Esophagus squamous epithelium (tissue), 5 donors: ENCODE measurements around the gene WDHD1. TPM values are rescaled to one million over a fixed set of nuclear protein-coding genes. Genes with fewer than 3 reads are reported as not detected.
"Not testable (repeated sequence)": the region's sequence is repeated elsewhere in the genome, so short reads cannot be mapped to it uniquely, and the experiment has no call there.

Source experiments
- DNase-seq: peaks from one replicate; lab custom pipeline; 2025; lab: John Stamatoyannopoulos, UW
- H3K27ac ChIP-seq, 4 donors: fragments of 200-600 bp; sonication (generic); one replicate each; pipeline ENCODE4 v1.5.1; 2016 to 2019; ENCODE audit warnings: mild to moderate bottlenecking in 1 of 4
- H3K27me3 ChIP-seq, 4 donors: fragments of 200-600 bp; sonication (generic); 1 replicate in 3 of 4; 2 replicates in 1 of 4; pipeline versions ENCODE4 v1.5.1 to v1.6.0; 2017 to 2021; ENCODE audit warnings: antibody characterized with exemption in 1 of 4
- H3K36me3 ChIP-seq, 3 donors: fragments of 200-600 bp; sonication (generic); one replicate each; pipeline ENCODE4 v1.5.1; 2016 to 2019
- H3K4me1 ChIP-seq, 3 donors: fragments of 200-600 bp; sonication (generic); one replicate each; pipeline ENCODE4 v1.5.1; 2017 to 2019
- H3K4me3 ChIP-seq, 4 donors: fragments of 200-600 bp; sonication (generic); 1 replicate in 3 of 4; 2 replicates in 1 of 4; pipeline ENCODE4 v1.5.1; 2016 to 2019; ENCODE audit warnings: mild to moderate bottlenecking in 2 of 4, moderate library complexity in 1 of 4
- H3K9me3 ChIP-seq, 3 donors: fragments of 200-600 bp; sonication (generic); one replicate each; pipeline ENCODE4 v1.5.1; 2016 to 2019
- CTCF ChIP-seq, 6 experiments: fragments of 450-650 bp in 4 of 6; fragments of 200-600 bp in 2 of 6; sonication (generic) in 2 of 6; IDR thresholded peaks; one replicate each; pipeline ENCODE4 v1.5.1; 2016 to 2019; ENCODE audit warnings: antibody characterized with exemption in 6 of 6, mild to moderate bottlenecking in 4 of 6, moderate library complexity in 4 of 6
- POLR2A ChIP-seq, 4 donors: fragments of 450-650 bp; IDR thresholded peaks; one replicate each; pipeline ENCODE4 v1.6.1; 2017; ENCODE audit warnings: antibody characterized with exemption in 4 of 4, mild to moderate bottlenecking in 4 of 4, moderate library complexity in 3 of 4
- WGBS, 2 donors: methylation state at CpG; one replicate each; pipeline ENCODE4 v1.1.5; 2018; 5-methylcytosine and 5-hydroxymethylcytosine counted together
- intact Hi-C: fragments of 100-400 bp; cut with DNase I; formaldehyde crosslinking; loops from one replicate; pipeline ENCODE4 v1.15.0; 2022
- total RNA-seq, 4 donors: library from RNA; depleted of rRNA; stranded (reverse); fragments of >200 nt; gene quantifications; one replicate each; pipeline ENCODE4 v1.1.0, GENCODE V29; 2016
- donor health status: DM: yes; HTN: yes; CAD: no.

Gene WDHD1
- total RNA-seq, 4 donors from 2014 or later = 0.80 to 7.0 (median 5.0) TPM

GRCh38 chr14:54902521-54903420 is 124.1 kb downstream of the WDHD1 start, which contains the start of gene GCH1:
TSS of gene GCH1 (minus strand) at chr14:54902826. CDS start at chr14:54902663, 163 bp downstream.
- peak in 2 of 4 donors; percentile 81 to 90 for TF ChIP-seq POLR2A (IDR thresholded peaks at IDR 0.05)
- peak; percentile 21 to 59 (median 40) for TF ChIP-seq CTCF (IDR thresholded peaks at IDR 0.05)
- intact Hi-C loops = loop anchor here (10.0 kb wide), 1 partner anchor 128 kb away; no protein-coding TSS in a partner anchor
- H3K4me1 ChIP-seq = peaks cover 0 to 21% (median 0%) of the 10 kb centered on the region in 3 donors
- H3K27me3 ChIP-seq = no peaks in the 10 kb centered on the region
- H3K9me3 ChIP-seq = no peaks in the 10 kb centered on the region
- peak within 1 kb of the TSS; percentile 66 to 94 (median 78) for H3K4me3 ChIP-seq
- WGBS, 2 donors = 0 to 2% methylated on average over 5 to 12 of the region's 83 CpGs
- H3K27ac ChIP-seq = peak within 1 kb of the TSS; percentile 87 to 96 (median 92)
- DNase-seq = peak; percentile 12
- no peaks in the 10 kb centered on the region for H3K36me3 ChIP-seq

GRCh38 chr14:54902143-54902520 is 124.8 kb downstream of the WDHD1 start:
- TF ChIP-seq CTCF (IDR thresholded peaks at IDR 0.05) (peak in 2 of 6 experiments; percentile 2 to 10), POLR2A (IDR thresholded peaks at IDR 0.05) (peak in 1 of 4 donors; percentile 7)
- WGBS, 2 donors = 0% methylated on average over 4 of the region's 37 CpGs; no CpG with 5 or more reads in 1 of the 2 donors

GRCh38 chr14:54901380-54902142 is 125.3 kb downstream of the WDHD1 start:
- TF ChIP-seq POLR2A (IDR thresholded peaks at IDR 0.05) (peak in 1 of 4 donors; percentile 12), CTCF (IDR thresholded peaks at IDR 0.05) (no peak)
- intact Hi-C loops = loop anchor here (10.0 kb wide), 1 partner anchor 127 kb away; no protein-coding TSS in a partner anchor
- WGBS, 2 donors = 1 to 3% methylated on average over 13 to 16 of the region's 42 CpGs
- no peak for DNase-seq
- Histone ChIP-seq H3K9me3 (no peaks in the 10 kb centered on the region), H3K27me3 (no peaks in the 10 kb centered on the region), H3K36me3 (no peaks in the 10 kb centered on the region), H3K4me1 (peaks cover 0 to 21% (median 0%) of the 10 kb centered on the region in 3 donors), H3K27ac (peak overlapping the region; percentile 87 to 96 (median 92)), H3K4me3 (peak overlapping the region; percentile 66 to 94 (median 78))

More at GRCh38 chr14:54902143-54902520, 124.8 kb downstream of the WDHD1 start:
- no peaks in the 10 kb centered on the region for H3K27me3 ChIP-seq
- H3K4me1 ChIP-seq = peaks cover 0 to 21% (median 0%) of the 10 kb centered on the region in 3 donors
- no peaks in the 10 kb centered on the region for H3K36me3 ChIP-seq
- no peaks in the 10 kb centered on the region for H3K9me3 ChIP-seq
- DNase-seq = peak; percentile 10
- intact Hi-C loops = loop anchor here (10.0 kb wide), 1 partner anchor 127 kb away; no protein-coding TSS in a partner anchor
- peak overlapping the region; percentile 66 to 94 (median 78) for H3K4me3 ChIP-seq
- peak overlapping the region; percentile 87 to 96 (median 92) for H3K27ac ChIP-seq

GRCh38 chr14:54899573-54899972 is 127.3 kb downstream of the WDHD1 start:
- TF ChIP-seq POLR2A (IDR thresholded peaks at IDR 0.05) (no peak), CTCF (IDR thresholded peaks at IDR 0.05) (no peak)
- intact Hi-C loops = no loop called here
- 93 to 100% methylated on average over 5 of the region's 5 CpGs for WGBS, 2 donors
- H3K4me3 ChIP-seq = no peak overlapping the region
- H3K27me3 ChIP-seq = no peaks in the 10 kb centered on the region
- H3K9me3 ChIP-seq = no peaks in the 10 kb centered on the region
- no peak overlapping the region for H3K27ac ChIP-seq
- peaks cover 0 to 21% (median 0%) of the 10 kb centered on the region in 3 donors for H3K4me1 ChIP-seq
- H3K36me3 ChIP-seq = no peaks in the 10 kb centered on the region
- DNase-seq = no peak

GRCh38 chr14:54897809-54898555 is 128.9 kb downstream of the WDHD1 start:
- not testable (repeated sequence) for DNase-seq
- WGBS, 2 donors = 84 to 92% methylated on average over 5 of the region's 5 CpGs

More at GRCh38 chr14:54897809-54898555, 128.9 kb downstream of the WDHD1 start:
- H3K9me3 ChIP-seq, H3K36me3 ChIP-seq, intact Hi-C loops, H3K4me3 ChIP-seq, H3K27me3 ChIP-seq, H3K27ac ChIP-seq: not testable (repeated sequence)
- H3K4me1 ChIP-seq = peaks cover 0 to 16% (median 0%) of the 10 kb centered on the region in 3 donors
